ENCODE results near the gene SLC18A3. TPM values are rescaled to one million over a fixed set of nuclear protein-coding genes. Genes with fewer than 3 reads are reported as not detected.
A peak's percentile ranks its signal among the peaks of the same experiment; 100 is the strongest.

SLC18A3 gene
- total RNA-seq, 3 donors from 2014 or later = not detected

DNA sequence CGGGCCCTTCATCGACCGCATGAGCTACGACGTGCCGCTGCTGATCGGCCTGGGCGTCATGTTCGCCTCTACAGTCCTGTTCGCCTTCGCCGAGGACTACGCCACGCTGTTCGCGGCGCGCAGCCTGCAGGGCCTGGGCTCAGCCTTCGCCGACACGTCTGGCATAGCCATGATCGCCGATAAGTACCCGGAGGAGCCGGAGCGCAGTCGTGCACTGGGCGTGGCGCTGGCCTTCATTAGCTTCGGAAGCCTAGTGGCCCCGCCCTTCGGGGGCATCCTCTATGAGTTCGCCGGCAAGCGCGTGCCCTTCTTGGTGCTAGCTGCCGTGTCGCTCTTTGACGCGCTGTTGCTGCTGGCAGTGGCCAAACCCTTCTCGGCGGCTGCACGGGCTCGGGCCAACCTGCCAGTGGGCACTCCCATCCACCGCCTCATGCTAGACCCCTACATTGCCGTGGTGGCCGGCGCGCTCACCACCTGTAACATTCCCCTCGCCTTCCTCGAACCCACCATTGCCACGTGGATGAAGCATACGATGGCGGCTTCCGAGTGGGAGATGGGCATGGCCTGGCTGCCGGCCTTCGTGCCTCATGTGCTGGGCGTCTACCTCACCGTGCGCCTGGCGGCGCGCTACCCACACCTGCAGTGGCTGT is 1.2 kb downstream of the SLC18A3 start:
- H3K27me3 ChIP-seq = peaks cover 7 to 100% of the 10 kb centered on the region in 2 donors
- intact Hi-C loops (cut with DNase I; ENCODE audit: low total_unique reads) = no loop called here
- H3K4me1 ChIP-seq = peaks cover 0 to 2% of the 10 kb centered on the region in 2 donors

DNA sequence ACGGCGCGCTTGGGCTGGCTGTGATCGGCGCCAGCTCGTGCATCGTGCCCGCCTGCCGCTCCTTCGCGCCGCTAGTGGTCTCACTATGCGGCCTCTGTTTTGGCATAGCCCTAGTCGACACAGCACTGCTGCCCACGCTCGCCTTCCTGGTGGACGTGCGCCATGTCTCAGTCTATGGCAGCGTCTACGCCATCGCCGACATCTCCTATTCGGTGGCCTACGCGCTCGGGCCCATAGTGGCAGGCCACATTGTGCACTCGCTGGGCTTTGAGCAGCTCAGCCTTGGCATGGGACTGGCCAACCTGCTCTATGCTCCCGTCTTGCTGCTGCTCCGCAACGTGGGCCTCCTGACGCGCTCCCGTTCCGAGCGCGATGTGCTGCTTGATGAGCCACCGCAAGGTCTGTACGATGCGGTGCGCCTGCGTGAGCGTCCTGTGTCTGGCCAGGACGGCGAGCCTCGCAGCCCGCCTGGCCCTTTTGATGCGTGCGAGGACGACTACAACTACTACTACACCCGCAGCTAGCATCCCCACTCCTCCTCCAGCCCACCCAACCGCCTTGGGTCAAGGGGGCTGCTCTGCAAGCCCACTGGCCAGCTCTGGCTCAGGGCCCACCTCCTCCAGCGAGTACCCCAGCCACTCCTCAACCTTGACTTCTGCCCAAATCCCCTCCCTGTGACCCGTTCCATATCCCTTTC is 1.9 kb downstream of the SLC18A3 start:
- intact Hi-C loops (cut with DNase I; ENCODE audit: low total_unique reads) = no loop called here
- TF ChIP-seq, protein P1, sequence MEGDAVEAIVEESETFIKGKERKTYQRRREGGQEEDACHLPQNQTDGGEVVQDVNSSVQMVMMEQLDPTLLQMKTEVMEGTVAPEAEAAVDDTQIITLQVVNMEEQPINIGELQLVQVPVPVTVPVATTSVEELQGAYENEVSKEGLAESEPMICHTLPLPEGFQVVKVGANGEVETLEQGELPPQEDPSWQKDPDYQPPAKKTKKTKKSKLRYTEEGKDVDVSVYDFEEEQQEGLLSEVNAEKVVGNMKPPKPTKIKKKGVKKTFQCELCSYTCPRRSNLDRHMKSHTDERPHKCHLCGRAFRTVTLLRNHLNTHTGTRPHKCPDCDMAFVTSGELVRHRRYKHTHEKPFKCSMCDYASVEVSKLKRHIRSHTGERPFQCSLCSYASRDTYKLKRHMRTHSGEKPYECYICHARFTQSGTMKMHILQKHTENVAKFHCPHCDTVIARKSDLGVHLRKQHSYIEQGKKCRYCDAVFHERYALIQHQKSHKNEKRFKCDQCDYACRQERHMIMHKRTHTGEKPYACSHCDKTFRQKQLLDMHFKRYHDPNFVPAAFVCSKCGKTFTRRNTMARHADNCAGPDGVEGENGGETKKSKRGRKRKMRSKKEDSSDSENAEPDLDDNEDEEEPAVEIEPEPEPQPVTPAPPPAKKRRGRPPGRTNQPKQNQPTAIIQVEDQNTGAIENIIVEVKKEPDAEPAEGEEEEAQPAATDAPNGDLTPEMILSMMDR (IDR thresholded peaks at IDR 0.05) = no peak
- no peak for TF ChIP-seq POLR2A (IDR thresholded peaks at IDR 0.05)
- no peak for TF ChIP-seq POLR2AphosphoS5 (IDR thresholded peaks at IDR 0.05)
- Histone ChIP-seq H3K4me3 (peak overlapping the region in 1 of 3 donors; percentile 41), H3K27me3 (peaks cover 7 to 100% of the 10 kb centered on the region in 2 donors), H3K27ac (no peak overlapping the region), H3K4me1 (peaks cover 0 to 2% of the 10 kb centered on the region in 2 donors), H3K9me3 (no peaks in the 10 kb centered on the region), H3K36me3 (no peaks in the 10 kb centered on the region)
- DNase-seq (ENCODE audit: low spot score in 2 of 2) = peak in 1 of 2 donors; percentile 39

More for the DNA sequence above, 1.2 kb downstream of the SLC18A3 start:
- Histone ChIP-seq H3K36me3 (no peaks in the 10 kb centered on the region), H3K9me3 (no peaks in the 10 kb centered on the region), H3K27ac (no peak overlapping the region), H3K4me3 (peak overlapping the region in 1 of 3 donors; percentile 41)
- no peak for TF ChIP-seq POLR2AphosphoS5 (IDR thresholded peaks at IDR 0.05)
- TF ChIP-seq, protein P1 (IDR thresholded peaks at IDR 0.05) = no peak
- no peak for TF ChIP-seq POLR2A (IDR thresholded peaks at IDR 0.05)
- peak in 1 of 2 donors; percentile 38 for DNase-seq (ENCODE audit: low spot score in 2 of 2)

DNA sequence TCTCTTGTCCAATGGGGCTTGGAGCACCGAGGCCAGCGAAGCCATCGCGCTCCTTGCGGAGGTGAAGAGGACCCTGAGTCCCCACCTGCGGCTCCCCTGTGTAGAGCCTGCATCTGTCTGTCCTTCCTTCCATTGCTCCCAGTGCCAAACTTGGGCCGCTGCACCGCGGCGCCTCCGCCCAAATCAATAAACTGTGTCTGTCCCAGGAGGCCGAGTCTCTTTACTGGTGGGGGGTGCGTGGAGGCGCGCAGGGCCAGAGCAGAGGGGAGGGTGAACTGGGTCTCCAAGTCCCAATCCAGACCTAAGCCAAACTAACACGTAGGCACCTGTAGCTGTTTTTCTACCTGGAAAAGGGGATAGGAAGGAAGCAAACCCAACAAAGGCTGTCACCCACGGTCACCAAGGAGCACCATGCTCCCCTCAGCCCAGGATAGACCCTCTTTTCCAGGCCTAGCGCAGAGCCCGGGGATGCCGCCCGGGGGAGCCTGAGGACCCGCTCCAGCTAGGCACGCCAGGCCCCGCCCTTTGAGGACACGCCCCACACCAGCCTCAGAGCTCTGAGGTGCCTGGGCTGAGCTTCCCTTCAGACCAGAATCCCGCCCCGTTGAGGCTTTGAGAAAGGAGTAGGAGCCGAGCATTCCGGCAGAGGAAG is 2.5 kb downstream of the SLC18A3 start:
- intact Hi-C loops (cut with DNase I; ENCODE audit: low total_unique reads) = no loop called here
- Histone ChIP-seq H3K36me3 (no peaks in the 10 kb centered on the region), H3K4me3 (no peak overlapping the region), H3K27me3 (peaks cover 7 to 100% of the 10 kb centered on the region in 2 donors), H3K9me3 (no peaks in the 10 kb centered on the region), H3K27ac (no peak overlapping the region), H3K4me1 (peaks cover 0 to 2% of the 10 kb centered on the region in 2 donors)
- no peak for TF ChIP-seq POLR2A (IDR thresholded peaks at IDR 0.05)
- DNase-seq (ENCODE audit: low spot score in 2 of 2) = peak in 1 of 2 donors; percentile 17

DNA sequence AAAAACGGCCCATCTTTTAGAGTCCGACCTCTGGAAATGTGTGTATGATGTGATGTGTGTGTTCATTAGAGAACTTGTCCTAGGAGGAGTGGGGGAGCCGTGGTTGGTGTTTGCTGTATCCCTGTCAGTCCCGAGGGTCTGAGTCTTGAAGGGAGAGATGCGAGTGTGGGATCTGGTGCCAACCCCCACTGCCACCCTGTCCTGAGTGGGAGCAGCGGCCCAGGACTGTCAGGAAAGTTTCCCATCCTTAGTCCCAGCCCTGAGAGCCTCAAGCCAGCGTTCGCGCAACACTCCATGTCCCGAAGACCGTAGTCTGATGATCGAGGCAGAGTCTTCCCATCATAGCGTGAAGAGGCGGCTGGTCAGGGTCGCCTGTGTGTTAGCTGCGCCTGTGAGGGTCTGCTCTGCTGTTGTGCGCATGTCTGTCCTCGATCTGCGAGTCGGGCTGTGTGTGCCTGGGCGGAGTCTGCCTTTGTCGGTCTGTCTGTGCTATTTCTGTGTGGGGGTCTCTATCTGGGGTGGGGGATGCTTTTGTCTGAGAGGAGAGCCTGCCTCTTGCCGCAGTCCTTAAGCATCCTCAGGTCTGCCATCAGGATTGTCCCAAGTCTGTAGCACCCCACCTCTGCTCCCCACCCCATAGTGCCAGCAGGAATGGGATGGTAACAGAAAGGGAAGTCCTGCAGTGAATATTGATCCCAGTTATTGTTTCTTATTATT is 3.2 kb downstream of the SLC18A3 start:
- intact Hi-C loops (cut with DNase I; ENCODE audit: low total_unique reads) = no loop called here
- Histone ChIP-seq H3K27ac (no peak overlapping the region), H3K4me3 (no peak overlapping the region), H3K36me3 (no peaks in the 10 kb centered on the region), H3K27me3 (peaks cover 7 to 100% of the 10 kb centered on the region in 2 donors), H3K4me1 (peaks cover 0 to 2% of the 10 kb centered on the region in 2 donors), H3K9me3 (no peaks in the 10 kb centered on the region)
- DNase-seq (ENCODE audit: low spot score in 2 of 2) = peak in 1 of 2 donors; percentile 46
- TF ChIP-seq POLR2AphosphoS5 (IDR thresholded peaks at IDR 0.05) (no peak), POLR2A (IDR thresholded peaks at IDR 0.05) (no peak)
- TF ChIP-seq, protein P1 (IDR thresholded peaks at IDR 0.05) = no peak

DNA sequence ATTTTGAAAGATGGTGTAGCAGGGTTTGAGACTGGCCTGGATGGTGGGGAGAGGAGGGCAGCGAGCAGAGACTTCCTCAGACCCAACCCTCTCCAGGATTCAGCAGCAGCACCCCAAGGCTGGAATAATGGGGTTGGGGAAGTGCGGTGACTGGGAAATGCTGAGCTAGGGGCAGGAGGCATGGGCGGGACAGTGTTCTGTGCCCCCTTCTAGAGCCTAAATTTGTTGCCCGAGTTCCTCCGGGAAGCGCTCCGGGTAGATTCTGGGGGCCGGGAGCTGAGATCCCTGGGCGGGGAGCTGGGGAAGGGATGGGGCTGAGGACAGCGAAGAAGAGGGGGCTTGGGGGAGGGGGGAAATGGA is 3.8 kb downstream of the SLC18A3 start, which contains the start of gene CHAT:
CHAT (plus strand) TSS at position 156 of the 360 bp plus-strand sequence; CDS start at position 309, 153 bp downstream.
- H3K36me3 ChIP-seq = no peaks in the 10 kb centered on the region
- H3K4me1 ChIP-seq = peaks cover 0 to 2% of the 10 kb centered on the region in 2 donors
- H3K9me3 ChIP-seq = no peaks in the 10 kb centered on the region
- no peak within 1 kb of the TSS for H3K27ac ChIP-seq
- intact Hi-C loops (cut with DNase I; ENCODE audit: low total_unique reads) = no loop called here
- H3K4me3 ChIP-seq = no peak within 1 kb of the TSS
- peak in 1 of 2 donors; percentile 34 for DNase-seq (ENCODE audit: low spot score in 2 of 2)
- peaks cover 7 to 100% of the 10 kb centered on the region in 2 donors for H3K27me3 ChIP-seq
- TF ChIP-seq, protein P1 (IDR thresholded peaks at IDR 0.05) = no peak

Data from breast epithelium (tissue), 4 donors.